Measurements from ENCODE around the gene PAGE4. TPM values are rescaled to one million over a fixed set of nuclear protein-coding genes. Genes with fewer than 3 reads are reported as not detected.

PAGE4 gene
- total and polyA plus RNA-seq, 2 of the 13 experiments (the other 11 are each of a cell fraction or from before 2014, with no cell fraction given), result 1.1 TPM; not detected in 1

DNA sequence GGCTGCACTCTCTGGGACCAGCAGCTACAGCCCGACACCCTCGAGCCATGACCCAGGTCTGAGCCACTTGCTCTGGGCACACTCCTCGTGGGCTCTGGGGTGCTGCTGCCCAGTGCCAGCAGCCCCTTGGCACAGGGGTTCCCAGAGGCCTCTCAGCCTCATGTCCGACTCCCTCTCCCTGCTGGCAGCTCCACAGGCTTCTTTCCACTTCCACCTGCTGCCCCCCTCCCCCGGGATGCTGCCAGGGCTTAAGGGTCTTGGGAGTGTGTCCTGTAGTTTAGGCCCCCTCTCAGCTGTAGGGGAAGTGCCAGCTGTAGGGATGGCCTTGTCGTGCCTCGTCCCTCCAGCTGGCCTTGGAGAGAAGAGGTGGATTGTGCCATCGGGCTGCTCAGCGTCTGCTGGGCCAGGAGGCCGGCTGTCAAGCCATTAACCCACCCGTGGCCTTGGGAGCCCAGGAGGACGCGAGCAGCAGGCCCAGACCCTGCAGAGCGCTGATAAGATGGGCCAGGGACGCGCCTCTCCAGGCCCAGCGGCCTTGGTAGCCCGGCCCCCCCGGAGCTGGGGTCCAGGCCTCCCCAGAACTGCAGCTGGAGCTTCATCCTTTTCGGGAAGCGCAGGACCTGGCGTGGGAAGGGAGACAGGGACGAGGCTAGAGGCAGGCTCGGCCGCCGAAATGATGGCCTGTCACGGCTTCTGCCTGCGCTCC is 49.2 kb downstream of the PAGE4 start (continued):
- TF ChIP-seq ZBTB44 (CRISPR knock-in tag; IDR thresholded peaks at IDR 0.05) (no peak), CBX1 (IDR thresholded peaks at IDR 0.05; ENCODE audit: low read depth) (no peak), IKZF1 (IDR thresholded peaks at IDR 0.05) (no peak), ZNF629 (CRISPR knock-in tag; conservative IDR thresholded peaks at IDR 0.05) (no peak), HDAC6 (IDR thresholded peaks at IDR 0.05; ENCODE audit: low read depth, low read length) (no peak), ZNF326 (CRISPR knock-in tag; IDR thresholded peaks at IDR 0.05; ENCODE audit: borderline replicate concordance) (no peak), PLRG1 (conservative IDR thresholded peaks at IDR 0.05) (no peak), SP2 (CRISPR knock-in tag; IDR thresholded peaks at IDR 0.05) (no peak), ZC3H4 (CRISPR knock-in tag; IDR thresholded peaks at IDR 0.05; ENCODE audit: borderline replicate concordance) (0 out of 2 replicates have a peak, but pooled peaks have one; percentile 15), ZC3H13 (CRISPR knock-in tag; IDR thresholded peaks at IDR 0.05) (peak; percentile 31; the same call in 1 of the 2 replicates), IRF1 (CRISPR knock-in tag; IDR thresholded peaks at IDR 0.05; ENCODE audit: low read depth) (no peak), CAMTA2 (CRISPR knock-in tag; IDR thresholded peaks at IDR 0.05; ENCODE audit: borderline replicate concordance) (no peak), ZMAT3 (CRISPR knock-in tag; conservative IDR thresholded peaks at IDR 0.05) (no peak; the same call in 1 of the 2 replicates), ZEB1 (IDR thresholded peaks at IDR 0.05; ENCODE audit: insufficient replicate concordance, low read depth) (no peak), RBFOX2 (IDR thresholded peaks at IDR 0.05; ENCODE audit: low read depth, low read length) (peak; percentile 85), ZNF337 (CRISPR knock-in tag; IDR thresholded peaks at IDR 0.05; ENCODE audit: borderline replicate concordance, low read depth) (no peak), NR2F6 (IDR thresholded peaks at IDR 0.05) (no peak), NR2F6 (CRISPR knock-in tag; IDR thresholded peaks at IDR 0.05) (no peak), RBAK (CRISPR knock-in tag; IDR thresholded peaks at IDR 0.05) (no peak), FOXC1 (CRISPR knock-in tag; IDR thresholded peaks at IDR 0.05; ENCODE audit: borderline replicate concordance) (no peak), FOXJ3 (CRISPR knock-in tag; IDR thresholded peaks at IDR 0.05; ENCODE audit: borderline replicate concordance) (no peak)
- TF ChIP-seq, protein P1, sequence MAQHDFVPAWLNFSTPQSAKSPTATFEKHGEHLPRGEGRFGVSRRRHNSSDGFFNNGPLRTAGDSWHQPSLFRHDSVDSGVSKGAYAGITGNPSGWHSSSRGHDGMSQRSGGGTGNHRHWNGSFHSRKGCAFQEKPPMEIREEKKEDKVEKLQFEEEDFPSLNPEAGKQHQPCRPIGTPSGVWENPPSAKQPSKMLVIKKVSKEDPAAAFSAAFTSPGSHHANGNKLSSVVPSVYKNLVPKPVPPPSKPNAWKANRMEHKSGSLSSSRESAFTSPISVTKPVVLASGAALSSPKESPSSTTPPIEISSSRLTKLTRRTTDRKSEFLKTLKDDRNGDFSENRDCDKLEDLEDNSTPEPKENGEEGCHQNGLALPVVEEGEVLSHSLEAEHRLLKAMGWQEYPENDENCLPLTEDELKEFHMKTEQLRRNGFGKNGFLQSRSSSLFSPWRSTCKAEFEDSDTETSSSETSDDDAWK (CRISPR knock-in tag; IDR thresholded peaks at IDR 0.05), result no peak
- TF ChIP-seq, protein P2, sequence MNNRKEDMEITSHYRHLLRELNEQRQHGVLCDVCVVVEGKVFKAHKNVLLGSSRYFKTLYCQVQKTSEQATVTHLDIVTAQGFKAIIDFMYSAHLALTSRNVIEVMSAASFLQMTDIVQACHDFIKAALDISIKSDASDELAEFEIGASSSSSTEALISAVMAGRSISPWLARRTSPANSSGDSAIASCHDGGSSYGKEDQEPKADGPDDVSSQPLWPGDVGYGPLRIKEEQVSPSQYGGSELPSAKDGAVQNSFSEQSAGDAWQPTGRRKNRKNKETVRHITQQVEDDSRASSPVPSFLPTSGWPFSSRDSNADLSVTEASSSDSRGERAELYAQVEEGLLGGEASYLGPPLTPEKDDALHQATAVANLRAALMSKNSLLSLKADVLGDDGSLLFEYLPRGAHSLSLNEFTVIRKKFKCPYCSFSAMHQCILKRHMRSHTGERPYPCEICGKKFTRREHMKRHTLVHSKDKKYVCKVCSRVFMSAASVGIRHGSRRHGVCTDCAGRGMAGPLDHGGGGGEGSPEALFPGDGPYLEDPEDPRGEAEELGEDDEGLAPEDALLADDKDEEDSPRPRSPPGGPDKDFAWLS (CRISPR knock-in tag; IDR thresholded peaks at IDR 0.05; ENCODE audit: borderline replicate concordance), result no peak
